Measurements from ENCODE around the gene LIFR. TPM values are rescaled to one million over a fixed set of nuclear protein-coding genes. Genes with fewer than 3 reads are reported as not detected.
A peak's percentile ranks its signal among the peaks of the same experiment; 100 is the strongest.

LIFR gene
- total RNA-seq, 1 donor from 2014 or later = 16.0 TPM

GRCh38 chr5:38555354-38556087, 925 bp downstream of the LIFR start:
- no peaks in the 10 kb centered on the region for H3K9me3 ChIP-seq (ENCODE audit: insufficient read depth, low read depth, low read length)
- H3K27me3 ChIP-seq (ENCODE audit: insufficient read depth, low read length) = no peaks in the 10 kb centered on the region
- peak overlapping the region; percentile 90 for H3K4me2 ChIP-seq (ENCODE audit: low read length)
- H3K27me3 Mint-ChIP-seq (ENCODE audit: low read depth, unreplicated experiment) = no peaks in the 10 kb centered on the region
- no peaks in the 10 kb centered on the region for H3K36me3 Mint-ChIP-seq (ENCODE audit: low read depth, unreplicated experiment)
- H3K4me3 ChIP-seq (ENCODE audit: insufficient read depth, low read depth, low read length) = peak overlapping the region; percentile 73
- peak overlapping the region; percentile 78 for H3K9ac ChIP-seq (ENCODE audit: low read length)
- H3K4me3 Mint-ChIP-seq (ENCODE audit: unreplicated experiment) = peak overlapping the region; percentile 93
- H3K79me2 ChIP-seq (ENCODE audit: insufficient read depth, low read length) = peaks cover 16% of the 10 kb centered on the region
- no peak for FAIRE-seq
- H3K36me3 ChIP-seq (ENCODE audit: insufficient read depth, low read length) = no peaks in the 10 kb centered on the region
- peaks cover 17% of the 10 kb centered on the region for H4K20me1 ChIP-seq (ENCODE audit: insufficient read depth, low read length)
- peak overlapping the region; percentile 22 for H3K27ac Mint-ChIP-seq (ENCODE audit: unreplicated experiment)
- H3K9me3 Mint-ChIP-seq (ENCODE audit: unreplicated experiment) = no peaks in the 10 kb centered on the region
- no peak overlapping the region for H3K27ac ChIP-seq (ENCODE audit: low read depth, low read length)
- peaks cover 18% of the 10 kb centered on the region for H3K4me1 Mint-ChIP-seq (ENCODE audit: low read depth, unreplicated experiment)
- peak overlapping the region; percentile 72 for H2AFZ ChIP-seq (ENCODE audit: low read depth, low read length)
- DNase-seq (ENCODE audit: low read depth) = no peak
- TF ChIP-seq CTCF (IDR thresholded peaks at IDR 0.05; ENCODE audit: insufficient read depth, low read depth, low read length) (no peak), EZH2 (IDR thresholded peaks at IDR 0.05; ENCODE audit: insufficient read depth, low read length) (no peak)
- H3K4me1 ChIP-seq (ENCODE audit: insufficient read depth, low read length) = peaks cover 14% of the 10 kb centered on the region

- Mint-ChIP-seq H3K27ac (ENCODE audit: unreplicated experiment) (no peak overlapping the region), H3K27me3 (ENCODE audit: low read depth, unreplicated experiment) (no peaks in the 10 kb centered on the region), H3K9me3 (ENCODE audit: unreplicated experiment) (no peaks in the 10 kb centered on the region), H3K36me3 (ENCODE audit: low read depth, unreplicated experiment) (no peaks in the 10 kb centered on the region), H3K4me3 (ENCODE audit: unreplicated experiment) (peak overlapping the region; percentile 93), H3K4me1 (ENCODE audit: low read depth, unreplicated experiment) (peaks cover 18% of the 10 kb centered on the region)
- no peaks in the 10 kb centered on the region for H3K27me3 ChIP-seq (ENCODE audit: insufficient read depth, low read length)
- TF ChIP-seq CTCF (IDR thresholded peaks at IDR 0.05; ENCODE audit: insufficient read depth, low read depth, low read length) (no peak), EZH2 (IDR thresholded peaks at IDR 0.05; ENCODE audit: insufficient read depth, low read length) (no peak)
- peaks cover 17% of the 10 kb centered on the region for H4K20me1 ChIP-seq (ENCODE audit: insufficient read depth, low read length)
- H3K79me2 ChIP-seq (ENCODE audit: insufficient read depth, low read length) = peaks cover 16% of the 10 kb centered on the region
- no peak for FAIRE-seq
- H3K4me2 ChIP-seq (ENCODE audit: low read length) = peak overlapping the region; percentile 90
- peak overlapping the region; percentile 78 for H3K9ac ChIP-seq (ENCODE audit: low read length)
- H3K36me3 ChIP-seq (ENCODE audit: insufficient read depth, low read length) = no peaks in the 10 kb centered on the region
- peak overlapping the region; percentile 73 for H3K4me3 ChIP-seq (ENCODE audit: insufficient read depth, low read depth, low read length)
- peaks cover 21% of the 10 kb centered on the region for H3K4me1 ChIP-seq (ENCODE audit: insufficient read depth, low read length)
- DNase-seq (ENCODE audit: low read depth) = no peak
- H3K27ac ChIP-seq (ENCODE audit: low read depth, low read length) = no peak overlapping the region
- no peak overlapping the region for H2AFZ ChIP-seq (ENCODE audit: low read depth, low read length)
- no peaks in the 10 kb centered on the region for H3K9me3 ChIP-seq (ENCODE audit: insufficient read depth, low read depth, low read length)
Measured at GRCh38 chr5:38554861-38555260, 1.6 kb downstream of the LIFR start.

- no peak overlapping the region for H3K4me3 ChIP-seq (ENCODE audit: insufficient read depth, low read depth, low read length)
- Mint-ChIP-seq H3K27me3 (ENCODE audit: low read depth, unreplicated experiment) (no peaks in the 10 kb centered on the region), H3K4me1 (ENCODE audit: low read depth, unreplicated experiment) (peaks cover 21% of the 10 kb centered on the region), H3K36me3 (ENCODE audit: low read depth, unreplicated experiment) (no peaks in the 10 kb centered on the region), H3K27ac (ENCODE audit: unreplicated experiment) (no peak overlapping the region), H3K9me3 (ENCODE audit: unreplicated experiment) (no peaks in the 10 kb centered on the region), H3K4me3 (ENCODE audit: unreplicated experiment) (peak overlapping the region; percentile 93)
- no peak overlapping the region for H3K9ac ChIP-seq (ENCODE audit: low read length)
- H3K4me2 ChIP-seq (ENCODE audit: low read length) = peak overlapping the region; percentile 90
- no peaks in the 10 kb centered on the region for H3K9me3 ChIP-seq (ENCODE audit: insufficient read depth, low read depth, low read length)
- no peaks in the 10 kb centered on the region for H3K36me3 ChIP-seq (ENCODE audit: insufficient read depth, low read length)
- DNase-seq (ENCODE audit: low read depth) = no peak
- no peak overlapping the region for H3K27ac ChIP-seq (ENCODE audit: low read depth, low read length)
- no peak overlapping the region for H2AFZ ChIP-seq (ENCODE audit: low read depth, low read length)
- no peak for TF ChIP-seq CTCF (IDR thresholded peaks at IDR 0.05; ENCODE audit: insufficient read depth, low read depth, low read length)
- TF ChIP-seq EZH2 (IDR thresholded peaks at IDR 0.05; ENCODE audit: insufficient read depth, low read length) = no peak
- no peak for FAIRE-seq
- no peaks in the 10 kb centered on the region for H3K27me3 ChIP-seq (ENCODE audit: insufficient read depth, low read length)
- H3K4me1 ChIP-seq (ENCODE audit: insufficient read depth, low read length) = peaks cover 26% of the 10 kb centered on the region
- peaks cover 17% of the 10 kb centered on the region for H4K20me1 ChIP-seq (ENCODE audit: insufficient read depth, low read length)
- peaks cover 16% of the 10 kb centered on the region for H3K79me2 ChIP-seq (ENCODE audit: insufficient read depth, low read length)
Measured at GRCh38 chr5:38554403-38554802, 2.0 kb downstream of the LIFR start.
